Astrocyte (in vitro differentiated cells and primary cell): Measurements from ENCODE around the gene IFIT1. TPM values are rescaled to one million over a fixed set of nuclear protein-coding genes. Genes with fewer than 3 reads are reported as not detected.

Source experiments
- DNase-seq: peaks from one replicate; pipeline ENCODE4 v3.0.0-alpha.2; 2010; ENCODE audit warnings: low read depth
- FAIRE-seq: peaks from 2 replicates; lab custom pipeline; 2011; peaks lifted over from hg19 to GRCh38; lab: Jason Lieb, UNC
- H2AFZ ChIP-seq: 2 replicates; pipeline ENCODE4 v1.6.0; 2012; ENCODE audit warnings: low read depth, low read length, inconsistent platforms
- H3K27ac ChIP-seq: 2 replicates; pipeline ENCODE4 v1.5.1; 2011; ENCODE audit warnings: low read depth, low read length, inconsistent platforms
- H3K27me3 ChIP-seq: 2 replicates; pipeline ENCODE4 v1.6.0; 2011; ENCODE audit warnings: low read length, inconsistent platforms; ENCODE audit not compliant: insufficient read depth
- H3K36me3 ChIP-seq: 2 replicates; pipeline ENCODE4 v1.5.1; 2011; ENCODE audit warnings: low read length, inconsistent platforms; ENCODE audit not compliant: insufficient read depth
- H3K4me1 ChIP-seq: 2 replicates; pipeline ENCODE4 v1.5.1; 2011; ENCODE audit warnings: low read length, inconsistent platforms; ENCODE audit not compliant: insufficient read depth
- H3K4me2 ChIP-seq: 2 replicates; pipeline ENCODE4 v1.6.0; 2012; ENCODE audit warnings: low read length, inconsistent platforms
- H3K4me3 ChIP-seq: 2 replicates; pipeline ENCODE4 v1.5.1; 2011; ENCODE audit warnings: low read depth, mild to moderate bottlenecking, low read length, inconsistent platforms; ENCODE audit not compliant: insufficient read depth
- H3K79me2 ChIP-seq: 2 replicates; pipeline ENCODE4 v1.6.0; 2012; ENCODE audit warnings: mild to moderate bottlenecking, low read length, inconsistent platforms; ENCODE audit not compliant: insufficient read depth
- H3K9ac ChIP-seq: 2 replicates; pipeline ENCODE4 v1.6.0; 2012; ENCODE audit warnings: mild to moderate bottlenecking, low read length, inconsistent platforms
- H3K9me3 ChIP-seq: 2 replicates; pipeline ENCODE4 v1.5.1; 2012; ENCODE audit warnings: low read depth, mild to moderate bottlenecking, low read length, inconsistent platforms; ENCODE audit not compliant: insufficient read depth
- H4K20me1 ChIP-seq: 2 replicates; pipeline ENCODE4 v1.6.0; 2012; ENCODE audit warnings: low read length, inconsistent platforms; ENCODE audit not compliant: insufficient read depth
- H3K27ac Mint-ChIP-seq: one replicate; pipeline ENCODE4 v1.8.0; 2021; ENCODE audit warnings: mild to moderate bottlenecking, mixed read lengths; ENCODE audit not compliant: unreplicated experiment
- H3K27me3 Mint-ChIP-seq: one replicate; pipeline ENCODE4 v1.8.0; 2021; ENCODE audit warnings: low read depth, mixed read lengths; ENCODE audit not compliant: unreplicated experiment
- H3K36me3 Mint-ChIP-seq: one replicate; pipeline ENCODE4 v1.8.0; 2021; ENCODE audit warnings: low read depth, mixed read lengths; ENCODE audit not compliant: unreplicated experiment
- H3K4me1 Mint-ChIP-seq: one replicate; pipeline ENCODE4 v1.8.0; 2021; ENCODE audit warnings: low read depth, mixed read lengths; ENCODE audit not compliant: unreplicated experiment
- H3K4me3 Mint-ChIP-seq: one replicate; pipeline ENCODE4 v1.8.0; 2021; ENCODE audit warnings: mild to moderate bottlenecking, moderate library complexity, mixed read lengths; ENCODE audit not compliant: unreplicated experiment
- H3K9me3 Mint-ChIP-seq: one replicate; pipeline ENCODE4 v1.8.0; 2021; ENCODE audit warnings: mild to moderate bottlenecking, mixed read lengths; ENCODE audit not compliant: unreplicated experiment
- EZH2 ChIP-seq: IDR thresholded peaks from 2 replicates; pipeline ENCODE4 v1.6.1; 2012; ENCODE audit warnings: mild to moderate bottlenecking, low read length, inconsistent platforms; ENCODE audit not compliant: insufficient read depth
- total RNA-seq: library from RNA; stranded (reverse); gene quantifications from 2 replicates; pipeline ENCODE4 v1.2.1, GENCODE V29; 2021
- TF ChIP-seq, protein P1 (sequence below): IDR thresholded peaks from 2 replicates; pipeline ENCODE4 v1.5.1; 2011; ENCODE audit warnings: low read depth, mild to moderate bottlenecking, inconsistent platforms, low read length, moderate library complexity; ENCODE audit not compliant: insufficient read depth

Gene IFIT1
- total RNA-seq, 1 donor from 2014 or later = 335 TPM

DNA sequence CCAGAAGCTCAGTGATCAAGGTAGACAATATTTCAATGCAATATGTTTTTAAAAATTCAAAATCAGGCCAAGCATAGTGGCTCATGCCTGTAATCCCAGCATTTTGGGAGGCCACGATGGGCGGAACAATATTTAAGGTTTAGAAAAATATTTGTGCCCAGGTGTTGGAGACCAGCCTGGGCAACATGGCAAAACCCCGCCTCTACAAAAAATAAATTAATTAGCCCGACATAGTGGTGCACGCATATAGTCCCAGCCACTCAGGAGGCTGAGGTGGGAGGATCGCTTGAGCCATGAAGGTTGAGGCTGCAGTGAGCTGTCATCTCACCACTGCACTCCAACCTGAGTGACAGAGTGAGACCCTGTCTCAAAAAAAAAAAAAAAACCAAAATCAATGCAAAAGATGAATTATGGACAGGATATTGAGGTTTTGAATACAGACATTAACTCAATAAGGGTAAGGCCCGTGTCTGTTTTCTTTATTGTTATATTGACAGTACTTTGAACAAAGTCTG, 21.0 kb downstream of the IFIT1 start:
- no peaks in the 10 kb centered on the region for H4K20me1 ChIP-seq
- H2AFZ ChIP-seq = no peak overlapping the region
- Mint-ChIP-seq H3K9me3 (peaks cover 14% of the 10 kb centered on the region), H3K36me3 (peaks cover 37% of the 10 kb centered on the region), H3K27ac (peak overlapping the region; percentile 96), H3K4me3 (peak overlapping the region; percentile 91), H3K27me3 (no peaks in the 10 kb centered on the region), H3K4me1 (peaks cover 5% of the 10 kb centered on the region)
- peaks cover 10% of the 10 kb centered on the region for H3K4me1 ChIP-seq
- TF ChIP-seq, protein P1, sequence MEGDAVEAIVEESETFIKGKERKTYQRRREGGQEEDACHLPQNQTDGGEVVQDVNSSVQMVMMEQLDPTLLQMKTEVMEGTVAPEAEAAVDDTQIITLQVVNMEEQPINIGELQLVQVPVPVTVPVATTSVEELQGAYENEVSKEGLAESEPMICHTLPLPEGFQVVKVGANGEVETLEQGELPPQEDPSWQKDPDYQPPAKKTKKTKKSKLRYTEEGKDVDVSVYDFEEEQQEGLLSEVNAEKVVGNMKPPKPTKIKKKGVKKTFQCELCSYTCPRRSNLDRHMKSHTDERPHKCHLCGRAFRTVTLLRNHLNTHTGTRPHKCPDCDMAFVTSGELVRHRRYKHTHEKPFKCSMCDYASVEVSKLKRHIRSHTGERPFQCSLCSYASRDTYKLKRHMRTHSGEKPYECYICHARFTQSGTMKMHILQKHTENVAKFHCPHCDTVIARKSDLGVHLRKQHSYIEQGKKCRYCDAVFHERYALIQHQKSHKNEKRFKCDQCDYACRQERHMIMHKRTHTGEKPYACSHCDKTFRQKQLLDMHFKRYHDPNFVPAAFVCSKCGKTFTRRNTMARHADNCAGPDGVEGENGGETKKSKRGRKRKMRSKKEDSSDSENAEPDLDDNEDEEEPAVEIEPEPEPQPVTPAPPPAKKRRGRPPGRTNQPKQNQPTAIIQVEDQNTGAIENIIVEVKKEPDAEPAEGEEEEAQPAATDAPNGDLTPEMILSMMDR = no peak
- TF ChIP-seq EZH2 = no peak
- no peaks in the 10 kb centered on the region for H3K9me3 ChIP-seq
- no peak overlapping the region for H3K4me3 ChIP-seq
- H3K79me2 ChIP-seq = peaks cover 13% of the 10 kb centered on the region
- no peak overlapping the region for H3K27ac ChIP-seq
- H3K4me2 ChIP-seq = peak overlapping the region; percentile 85
- H3K36me3 ChIP-seq = no peaks in the 10 kb centered on the region
- FAIRE-seq (no peak), DNase-seq (no peak)
- no peaks in the 10 kb centered on the region for H3K27me3 ChIP-seq
- H3K9ac ChIP-seq = peak overlapping the region; percentile 95

DNA sequence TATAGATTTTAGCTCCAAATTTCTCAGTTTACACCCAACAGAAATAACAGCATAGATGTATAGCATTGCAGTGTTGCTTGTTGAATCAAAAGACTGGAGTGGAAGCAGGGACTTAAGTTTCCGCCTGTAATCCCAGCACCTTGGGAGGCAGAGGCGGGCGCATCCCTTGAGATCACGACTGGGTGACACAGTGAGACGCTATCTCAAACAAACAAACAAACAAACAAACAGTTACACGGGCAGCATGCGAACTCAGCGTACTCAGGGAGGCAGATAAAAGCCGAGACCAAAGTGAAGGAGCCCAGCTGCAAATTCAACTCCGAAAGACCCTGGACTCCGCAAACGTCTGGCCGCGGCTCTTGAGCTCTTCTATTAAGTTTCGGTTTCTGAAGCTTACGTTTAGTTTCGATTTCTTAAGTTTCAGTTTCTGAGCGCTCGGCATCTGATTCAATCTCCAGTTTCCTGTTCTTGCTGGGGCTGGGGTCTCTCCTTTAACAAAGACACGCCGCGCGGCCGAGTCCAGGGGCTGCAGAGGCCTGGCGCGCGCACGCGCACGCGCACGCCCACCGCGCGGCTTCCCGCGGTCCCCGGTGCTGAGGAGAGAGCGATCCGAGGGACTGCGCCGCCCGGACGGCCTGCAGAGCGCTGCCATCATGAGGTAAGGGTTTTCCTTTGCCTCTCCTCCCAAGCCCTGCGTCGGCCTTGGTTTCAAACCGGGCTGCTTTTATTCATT, 21.9 kb downstream of the IFIT1 start, which contains the start of gene IFIT5:
IFIT5 (plus strand) TSS at position 423 of the 733 bp plus-strand sequence; CDS start at position 654, 231 bp downstream.
- Mint-ChIP-seq H3K36me3 (peaks cover 32% of the 10 kb centered on the region), H3K9me3 (peaks cover 12% of the 10 kb centered on the region), H3K4me1 (peaks cover 5% of the 10 kb centered on the region), H3K4me3 (peak within 1 kb of the TSS; percentile 97), H3K27me3 (no peaks in the 10 kb centered on the region), H3K27ac (peak within 1 kb of the TSS; percentile 98)
- peak within 1 kb of the TSS; percentile 85 for H3K4me2 ChIP-seq
- FAIRE-seq = no peak
- TF ChIP-seq, protein P1 = no peak
- TF ChIP-seq EZH2 = no peak
- peak within 1 kb of the TSS; percentile 95 for H3K9ac ChIP-seq
- no peaks in the 10 kb centered on the region for H3K27me3 ChIP-seq
- H3K79me2 ChIP-seq = peaks cover 13% of the 10 kb centered on the region
- H3K4me3 ChIP-seq = peak within 1 kb of the TSS; percentile 98
- H4K20me1 ChIP-seq = no peaks in the 10 kb centered on the region
- peak; percentile 61 for DNase-seq
- H3K9me3 ChIP-seq = no peaks in the 10 kb centered on the region
- H3K36me3 ChIP-seq = no peaks in the 10 kb centered on the region
- peaks cover 10% of the 10 kb centered on the region for H3K4me1 ChIP-seq
- peak within 1 kb of the TSS; percentile 85 for H3K27ac ChIP-seq
- peak within 1 kb of the TSS; percentile 88 for H2AFZ ChIP-seq
